ENCODE results near the gene HSP90B1.

HSP90B1 gene

DNA sequence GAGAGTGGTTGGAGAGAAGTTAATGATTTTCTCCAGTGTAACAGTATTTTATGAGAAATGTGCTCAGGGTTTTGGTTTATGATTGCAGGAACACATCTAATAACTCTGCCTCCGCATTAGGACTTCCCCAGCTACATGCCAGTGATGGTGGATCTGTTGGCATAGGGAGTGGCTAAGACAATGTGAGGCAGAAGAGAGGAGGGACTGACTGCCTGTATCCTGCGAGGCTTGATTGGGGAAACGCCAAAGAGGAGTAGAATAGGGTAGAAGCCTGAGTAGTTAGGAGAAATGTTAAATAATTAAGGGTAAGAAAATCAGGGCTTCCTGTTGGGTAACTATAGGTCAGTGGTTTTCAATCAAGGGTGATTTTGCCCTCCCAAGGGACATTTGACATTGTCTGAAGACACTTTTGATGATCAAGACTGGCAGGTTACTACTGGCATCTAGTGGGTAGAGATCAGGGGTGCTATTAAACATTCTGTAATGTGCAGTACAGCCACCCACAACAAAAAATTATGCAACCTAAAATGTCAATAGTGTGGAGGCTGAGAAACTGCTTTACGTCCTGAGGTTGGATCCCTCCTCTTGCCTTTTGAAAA, 48.3 kb downstream of the HSP90B1 start:
- no peak for DNase-seq

DNA sequence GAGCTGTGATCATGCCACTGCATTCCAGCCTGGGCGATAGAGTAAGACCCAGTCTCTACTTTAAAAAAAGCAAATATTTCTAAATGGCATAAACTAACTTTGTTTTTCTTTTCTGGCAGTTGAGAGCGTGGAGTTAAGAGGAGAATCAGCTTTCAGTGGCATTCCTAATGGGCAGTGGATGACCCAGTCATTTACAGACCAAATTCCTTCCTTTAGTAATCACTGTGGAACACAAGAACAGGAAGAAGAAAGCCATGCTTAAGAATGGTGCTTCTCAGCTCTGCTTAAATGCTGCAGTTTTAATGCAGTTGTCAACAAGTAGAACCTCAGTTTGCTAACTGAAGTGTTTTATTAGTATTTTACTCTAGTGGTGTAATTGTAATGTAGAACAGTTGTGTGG, 56.6 kb downstream of the HSP90B1 start:
- no peak for DNase-seq

DNA sequence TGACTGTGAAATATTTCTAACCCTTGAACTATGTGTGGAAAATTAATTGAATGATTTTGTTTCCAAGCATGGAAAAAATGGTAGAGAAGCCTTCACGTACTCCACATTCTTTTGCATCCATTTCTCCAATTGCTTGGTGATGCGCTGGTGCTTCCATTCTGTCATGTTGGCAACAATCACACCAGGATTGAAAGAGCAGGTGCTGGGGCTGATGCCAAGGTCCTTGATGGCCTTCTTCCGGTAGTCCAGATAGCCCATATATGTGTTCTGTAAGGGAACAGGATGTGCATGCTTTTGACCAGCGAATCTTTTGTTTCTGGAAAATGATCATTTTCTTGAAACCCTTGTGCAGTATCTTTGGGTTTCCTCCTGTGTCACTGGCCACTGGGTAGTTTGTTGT, 64.0 kb downstream of the HSP90B1 start:
- no peak for DNase-seq

DNA sequence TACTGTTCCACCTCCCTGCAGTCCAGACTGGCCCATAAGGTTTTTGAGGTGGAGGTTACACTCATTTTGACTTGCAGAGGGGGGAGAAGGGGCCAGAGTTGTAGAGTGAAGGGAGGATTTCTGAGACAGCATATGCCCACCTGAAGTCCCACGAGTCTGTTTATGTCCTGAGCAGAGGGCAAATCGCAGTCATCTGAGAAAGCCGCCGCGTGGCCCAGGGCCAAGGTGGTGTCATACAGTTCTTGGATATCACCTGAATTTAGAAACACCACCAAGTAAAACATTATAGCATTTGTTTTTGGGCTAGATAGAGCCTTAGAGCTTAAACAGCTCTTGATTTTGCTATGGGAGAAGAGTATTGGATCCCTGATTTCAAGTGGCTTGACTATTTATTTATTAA, 66.4 kb downstream of the HSP90B1 start:
- DNase-seq = no peak

DNA sequence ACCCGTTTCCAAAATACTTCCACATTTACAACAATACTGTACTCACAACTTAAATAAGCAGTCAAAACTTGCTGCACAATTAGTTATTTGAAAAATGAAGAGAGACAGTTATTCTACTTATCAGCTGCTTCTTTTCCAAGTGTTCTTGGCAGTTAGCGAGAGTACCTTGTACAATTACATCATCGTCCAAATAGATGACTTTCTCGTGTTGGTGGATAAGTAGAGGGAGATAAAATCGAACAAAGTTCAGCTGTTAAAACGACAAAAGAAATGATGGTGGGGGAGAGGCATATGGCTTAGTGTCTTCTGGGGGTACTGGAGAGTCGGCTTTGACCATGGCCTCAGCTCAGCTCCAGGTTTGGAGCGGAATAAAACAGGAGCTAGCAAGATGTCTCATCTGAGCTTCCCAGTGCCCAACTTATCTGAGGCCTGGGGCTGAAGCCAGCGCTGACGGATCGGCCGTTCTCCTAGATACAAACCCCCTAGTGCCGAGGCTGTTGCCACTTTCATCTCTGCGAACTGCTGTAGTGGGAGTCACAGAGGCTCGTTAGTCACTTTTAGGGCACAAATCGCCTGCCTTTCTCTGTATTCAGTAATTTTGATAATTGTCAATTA, 67.2 kb downstream of the HSP90B1 start:
- DNase-seq = no peak
